Right lobe of liver (tissue), 4 donors: ENCODE data around the gene DOCK1.

Source experiments
- POLR2A ChIP-seq: fragments of 450-650 bp; IDR thresholded peaks from one replicate; pipeline ENCODE4 v1.6.1; 2017; ENCODE audit warnings: antibody characterized with exemption, mild to moderate bottlenecking
- TF ChIP-seq, protein P1 (sequence below), 4 donors: fragments of 200-600 bp in 3 of 4; fragments of 450-650 bp in 1 of 4; IDR thresholded peaks; one replicate each; pipeline versions ENCODE4 v1.5.1 to v1.8.0; 2016 to 2022; ENCODE audit warnings: antibody characterized with exemption in 4 of 4, mild to moderate bottlenecking in 2 of 4
- donor health status: DM: no; HTN: no; CAD: no.
- donor health status: DM: no; HTN: no; CAD: no.
- donor health status: DM: no; HTN: yes; CAD: no.

DNA sequence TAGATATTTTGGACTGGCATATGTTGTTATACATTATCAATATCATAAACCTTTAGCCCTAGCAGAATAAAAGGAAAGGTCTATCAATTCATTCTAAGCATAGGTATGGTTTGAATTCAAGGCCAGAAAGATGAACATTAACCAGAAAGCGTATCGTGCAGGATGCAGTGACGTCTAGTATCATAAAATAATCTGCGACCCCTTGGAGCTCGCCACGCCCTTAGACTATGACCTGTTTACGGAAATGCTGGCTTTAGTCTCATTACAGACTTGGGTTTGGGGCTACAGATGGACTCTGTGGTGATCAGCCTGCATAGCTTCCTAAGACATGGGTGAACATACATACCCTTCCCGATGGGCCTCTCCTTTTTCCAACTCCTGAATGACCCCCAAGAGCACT lies 269.6 kb downstream of the DOCK1 start:
- TF ChIP-seq, protein P1, sequence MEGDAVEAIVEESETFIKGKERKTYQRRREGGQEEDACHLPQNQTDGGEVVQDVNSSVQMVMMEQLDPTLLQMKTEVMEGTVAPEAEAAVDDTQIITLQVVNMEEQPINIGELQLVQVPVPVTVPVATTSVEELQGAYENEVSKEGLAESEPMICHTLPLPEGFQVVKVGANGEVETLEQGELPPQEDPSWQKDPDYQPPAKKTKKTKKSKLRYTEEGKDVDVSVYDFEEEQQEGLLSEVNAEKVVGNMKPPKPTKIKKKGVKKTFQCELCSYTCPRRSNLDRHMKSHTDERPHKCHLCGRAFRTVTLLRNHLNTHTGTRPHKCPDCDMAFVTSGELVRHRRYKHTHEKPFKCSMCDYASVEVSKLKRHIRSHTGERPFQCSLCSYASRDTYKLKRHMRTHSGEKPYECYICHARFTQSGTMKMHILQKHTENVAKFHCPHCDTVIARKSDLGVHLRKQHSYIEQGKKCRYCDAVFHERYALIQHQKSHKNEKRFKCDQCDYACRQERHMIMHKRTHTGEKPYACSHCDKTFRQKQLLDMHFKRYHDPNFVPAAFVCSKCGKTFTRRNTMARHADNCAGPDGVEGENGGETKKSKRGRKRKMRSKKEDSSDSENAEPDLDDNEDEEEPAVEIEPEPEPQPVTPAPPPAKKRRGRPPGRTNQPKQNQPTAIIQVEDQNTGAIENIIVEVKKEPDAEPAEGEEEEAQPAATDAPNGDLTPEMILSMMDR (IDR thresholded peaks at IDR 0.05), result no peak
- TF ChIP-seq POLR2A, result no peak
